K562 (cell line): ENCODE results near the gene ZKSCAN3. TPM values are rescaled to one million over a fixed set of nuclear protein-coding genes. Genes with fewer than 3 reads are reported as not detected.

ENCODE experiments used
- CTBP1 ChIP-seq: fragments of 450-650 bp; IDR thresholded peaks from 2 replicates; pipeline ENCODE4 v1.6.1; 2016; ENCODE audit warnings: borderline replicate concordance
- GABPA ChIP-seq: fragments of 200-800 bp; sonication (Bioruptor generic); conservative IDR thresholded peaks from 2 replicates; pipeline ENCODE4 v1.6.1; 2016; ENCODE audit warnings: low read depth, missing genetic modification characterization, missing compliant biosample characterization
- HCFC1 ChIP-seq: IDR thresholded peaks from 2 replicates; pipeline ENCODE4 v1.6.1; 2012; ENCODE audit warnings: low read depth, low read length, improper control_type of control experiment
- KHSRP ChIP-seq: fragments of 450-650 bp; IDR thresholded peaks from 2 replicates; pipeline ENCODE4 v1.6.1; 2017
- LARP7 ChIP-seq: fragments of 450-650 bp; IDR thresholded peaks from 2 replicates; pipeline ENCODE4 v1.6.1; 2016
- MCM2 ChIP-seq: fragments of 450-650 bp; IDR thresholded peaks from 2 replicates; pipeline ENCODE4 v1.6.1; 2017; ENCODE audit warnings: low read depth, mild to moderate bottlenecking
- MTA3 ChIP-seq: fragments of 450-650 bp; formaldehyde crosslinking; IDR thresholded peaks from 2 replicates; pipeline ENCODE4 v1.6.1; 2017; ENCODE audit warnings: mild to moderate bottlenecking, borderline replicate concordance
- MYBL2 ChIP-seq, 2 experiments: fragments of 450-650 bp in 1 of 2; sonication (generic) in 1 of 2; formaldehyde crosslinking in 1 of 2; IDR thresholded peaks; 2 replicates each; pipeline versions ENCODE4 v1.6.1 to v1.8.1; 2017 to 2022; ENCODE audit warnings: borderline replicate concordance in 1 of 2, inconsistent platforms in 1 of 2, low read depth in 1 of 2, mild to moderate bottlenecking in 1 of 2, missing genetic modification reagents in 1 of 2, moderate library complexity in 1 of 2
- NFIX ChIP-seq: fragments of 250-450 bp; sonication (Bioruptor Pico); IDR thresholded peaks from 2 replicates; pipeline ENCODE4 v1.4.0; 2020; ENCODE audit warnings: low read depth, mild to moderate bottlenecking, moderate library complexity
- SP1 ChIP-seq: sonication (generic); formaldehyde crosslinking; IDR thresholded peaks from 2 replicates; pipeline ENCODE4 v1.8.1; 2022; ENCODE audit warnings: mild to moderate bottlenecking, missing genetic modification reagents
- XRCC4 ChIP-seq: IDR thresholded peaks from one replicate; pipeline ENCODE4 v1.6.1; 2011; ENCODE audit not compliant: insufficient read depth, insufficient read length; ENCODE audit errors: extremely low read depth
- ZNF354B ChIP-seq: fragments of 250-450 bp; sonication (Bioruptor Pico); IDR thresholded peaks from 2 replicates; pipeline ENCODE4 v1.4.0; 2020
- ZNF41 ChIP-seq: fragments of 250-450 bp; sonication (Bioruptor Pico); conservative IDR thresholded peaks from 2 replicates; pipeline ENCODE4 v1.4.0; 2020; ENCODE audit warnings: mild to moderate bottlenecking
- ZNF507 ChIP-seq: conservative IDR thresholded peaks from 2 replicates; pipeline ENCODE4 v1.6.1; 2017; ENCODE audit warnings: missing genetic modification characterization, missing compliant biosample characterization
- ZNF77 ChIP-seq: fragments of 250-450 bp; sonication (Bioruptor Pico); IDR thresholded peaks from 2 replicates; pipeline ENCODE4 v1.5.0; 2020
- ZNF785 ChIP-seq: fragments of 250-450 bp; sonication (Bioruptor Pico); IDR thresholded peaks from 2 replicates; pipeline ENCODE4 v1.4.0; 2020; ENCODE audit warnings: mild to moderate bottlenecking
- polyA plus RNA-seq, 8 experiments: library from polyadenylated mRNA; depleted of rRNA in 4 of 8; stranded (reverse) in 5 of 8; unstranded in 3 of 8; fragments of >200 nt; fragmentation: Nextera tagmentation in 2 of 8; fragmentation: Illumina TruSeq in 1 of 8; extraction: Ambion mirVana in 2 of 8; extraction: Trizol in 1 of 8; gene quantifications; 2 replicates each; pipeline versions ENCODE4 v1.2.1 to v1.2.3, GENCODE V29; 2011 to 2014; ENCODE audit warnings: inconsistent platforms in 1 of 8, missing spikeins in 1 of 8
- total RNA-seq, 7 experiments: library from RNA; depleted of rRNA in 6 of 7; stranded (reverse); fragments of >200 nt in 6 of 7; fragmentation: Illumina TruSeq in 2 of 7; extraction: Trizol in 2 of 7; gene quantifications; 2 replicates each; pipeline versions ENCODE4 v1.2.1 to v1.2.3, GENCODE V29; 2011 to 2021; ENCODE audit warnings: low replicate concordance in 1 of 7
- TF ChIP-seq, protein P1 (sequence below): fragments of 450-650 bp; conservative IDR thresholded peaks from 2 replicates; pipeline ENCODE4 v1.6.1; 2016; ENCODE audit warnings: missing genetic modification characterization, low read depth, mild to moderate bottlenecking, missing compliant biosample characterization, moderate library complexity
- TF ChIP-seq, protein P2 (sequence below): fragments of 250-450 bp; sonication (Bioruptor Pico); IDR thresholded peaks from 2 replicates; pipeline ENCODE4 v1.5.0; 2021
- TF ChIP-seq, protein P3 (sequence below): fragments of 450-650 bp; formaldehyde crosslinking; IDR thresholded peaks from 2 replicates; pipeline ENCODE4 v1.4.0; 2022; ENCODE audit warnings: mild to moderate bottlenecking, moderate library complexity
- TF ChIP-seq, protein P4 (sequence below), 2 experiments: fragments of 150-350 bp in 1 of 2; IDR thresholded peaks; 2 replicates each; pipeline ENCODE4 v1.6.1; 2012 to 2016; ENCODE audit warnings: low read depth in 2 of 2, low read length in 2 of 2, mild to moderate bottlenecking in 1 of 2, moderate library complexity in 1 of 2

ZKSCAN3 gene
- total and polyA plus RNA-seq, 9 of the 15 experiments (the other 6 are each of a cell fraction or from before 2014, with no cell fraction given), result 3.0 to 12.4 (median 10.2) TPM

DNA sequence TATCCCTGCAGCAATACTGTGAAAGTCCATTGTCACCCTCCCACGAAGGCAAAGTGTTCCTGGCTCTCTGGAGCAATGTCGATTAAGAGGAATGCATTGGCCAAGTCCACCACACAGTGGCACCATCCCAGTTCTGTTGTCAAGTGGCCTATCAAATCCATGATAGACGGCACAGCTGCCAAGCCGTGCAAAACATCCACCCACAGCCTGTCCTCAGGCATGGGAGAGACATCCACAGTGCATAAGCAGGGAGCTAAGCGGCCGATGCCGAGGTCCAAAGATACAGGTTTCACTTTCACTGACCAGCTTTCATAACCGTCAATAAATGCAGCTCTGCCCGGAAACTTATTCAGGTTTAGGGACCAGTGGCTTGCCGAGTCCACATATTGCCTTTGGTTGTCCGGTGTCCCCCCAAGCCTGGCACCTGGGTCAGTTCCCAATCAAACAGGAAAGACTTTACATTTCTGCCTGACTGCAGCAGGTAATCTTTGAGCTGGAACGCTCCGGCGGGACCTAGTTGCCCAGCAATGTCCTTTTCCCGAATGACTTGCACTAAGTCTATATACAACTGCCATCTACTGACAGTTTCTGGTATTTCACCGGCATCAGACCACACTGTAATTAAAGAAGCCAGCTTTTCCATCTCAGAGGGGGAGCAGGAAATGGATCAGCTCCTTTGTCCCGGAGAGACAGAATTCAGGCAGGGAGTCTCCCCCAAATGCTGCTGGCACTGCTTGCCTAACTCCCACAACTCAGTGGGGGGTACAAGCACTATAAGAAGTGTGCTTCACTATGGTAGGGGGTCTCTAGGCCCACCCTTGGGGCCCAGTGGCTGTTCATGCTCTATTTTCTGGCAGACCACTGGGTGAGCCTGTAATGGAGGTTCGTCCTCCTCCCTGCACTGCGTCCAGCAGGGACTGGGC lies 6.3 kb downstream of the ZKSCAN3 start (continued):
- TF ChIP-seq, protein P1, sequence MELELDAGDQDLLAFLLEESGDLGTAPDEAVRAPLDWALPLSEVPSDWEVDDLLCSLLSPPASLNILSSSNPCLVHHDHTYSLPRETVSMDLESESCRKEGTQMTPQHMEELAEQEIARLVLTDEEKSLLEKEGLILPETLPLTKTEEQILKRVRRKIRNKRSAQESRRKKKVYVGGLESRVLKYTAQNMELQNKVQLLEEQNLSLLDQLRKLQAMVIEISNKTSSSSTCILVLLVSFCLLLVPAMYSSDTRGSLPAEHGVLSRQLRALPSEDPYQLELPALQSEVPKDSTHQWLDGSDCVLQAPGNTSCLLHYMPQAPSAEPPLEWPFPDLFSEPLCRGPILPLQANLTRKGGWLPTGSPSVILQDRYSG (tag), result no peak; the same call in 1 of the 2 replicates
- peak; percentile 81 for TF ChIP-seq CTBP1
- TF ChIP-seq MTA3, result 0 out of 2 replicates have a peak, but pooled peaks have one; percentile 47
- peak; percentile 61 for TF ChIP-seq SP1 (CRISPR knock-in tag)
- no peak for TF ChIP-seq GABPA (tag)
- no peak for TF ChIP-seq XRCC4
- TF ChIP-seq NFIX, result no peak
- TF ChIP-seq MYBL2 (IDR thresholded peaks at IDR 0.05; ENCODE audit: low read depth), result no peak
- TF ChIP-seq MYBL2 (CRISPR knock-in tag; IDR thresholded peaks at IDR 0.05; ENCODE audit: borderline replicate concordance), result no peak
- no peak for TF ChIP-seq ZNF785 (CRISPR knock-in tag)
- no peak for TF ChIP-seq ZNF507
- no peak for TF ChIP-seq LARP7
- no peak for TF ChIP-seq MCM2
- peak; percentile 70; the same call in 1 of the 2 replicates for TF ChIP-seq ZNF41
- TF ChIP-seq, protein P2, sequence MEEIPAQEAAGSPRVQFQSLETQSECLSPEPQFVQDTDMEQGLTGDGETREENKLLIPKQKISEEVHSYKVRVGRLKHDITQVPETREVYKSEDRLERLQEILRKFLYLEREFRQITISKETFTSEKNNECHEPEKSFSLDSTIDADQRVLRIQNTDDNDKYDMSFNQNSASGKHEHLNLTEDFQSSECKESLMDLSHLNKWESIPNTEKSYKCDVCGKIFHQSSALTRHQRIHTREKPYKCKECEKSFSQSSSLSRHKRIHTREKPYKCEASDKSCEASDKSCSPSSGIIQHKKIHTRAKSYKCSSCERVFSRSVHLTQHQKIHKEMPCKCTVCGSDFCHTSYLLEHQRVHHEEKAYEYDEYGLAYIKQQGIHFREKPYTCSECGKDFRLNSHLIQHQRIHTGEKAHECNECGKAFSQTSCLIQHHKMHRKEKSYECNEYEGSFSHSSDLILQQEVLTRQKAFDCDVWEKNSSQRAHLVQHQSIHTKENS (CRISPR knock-in tag), result no peak
- peak; percentile 34; the same call in 1 of the 2 replicates for TF ChIP-seq HCFC1
- no peak for TF ChIP-seq KHSRP
- TF ChIP-seq, protein P3, sequence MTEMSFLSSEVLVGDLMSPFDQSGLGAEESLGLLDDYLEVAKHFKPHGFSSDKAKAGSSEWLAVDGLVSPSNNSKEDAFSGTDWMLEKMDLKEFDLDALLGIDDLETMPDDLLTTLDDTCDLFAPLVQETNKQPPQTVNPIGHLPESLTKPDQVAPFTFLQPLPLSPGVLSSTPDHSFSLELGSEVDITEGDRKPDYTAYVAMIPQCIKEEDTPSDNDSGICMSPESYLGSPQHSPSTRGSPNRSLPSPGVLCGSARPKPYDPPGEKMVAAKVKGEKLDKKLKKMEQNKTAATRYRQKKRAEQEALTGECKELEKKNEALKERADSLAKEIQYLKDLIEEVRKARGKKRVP, result peak; percentile 50; the same call in 1 of the 2 replicates
- TF ChIP-seq, protein P4, sequence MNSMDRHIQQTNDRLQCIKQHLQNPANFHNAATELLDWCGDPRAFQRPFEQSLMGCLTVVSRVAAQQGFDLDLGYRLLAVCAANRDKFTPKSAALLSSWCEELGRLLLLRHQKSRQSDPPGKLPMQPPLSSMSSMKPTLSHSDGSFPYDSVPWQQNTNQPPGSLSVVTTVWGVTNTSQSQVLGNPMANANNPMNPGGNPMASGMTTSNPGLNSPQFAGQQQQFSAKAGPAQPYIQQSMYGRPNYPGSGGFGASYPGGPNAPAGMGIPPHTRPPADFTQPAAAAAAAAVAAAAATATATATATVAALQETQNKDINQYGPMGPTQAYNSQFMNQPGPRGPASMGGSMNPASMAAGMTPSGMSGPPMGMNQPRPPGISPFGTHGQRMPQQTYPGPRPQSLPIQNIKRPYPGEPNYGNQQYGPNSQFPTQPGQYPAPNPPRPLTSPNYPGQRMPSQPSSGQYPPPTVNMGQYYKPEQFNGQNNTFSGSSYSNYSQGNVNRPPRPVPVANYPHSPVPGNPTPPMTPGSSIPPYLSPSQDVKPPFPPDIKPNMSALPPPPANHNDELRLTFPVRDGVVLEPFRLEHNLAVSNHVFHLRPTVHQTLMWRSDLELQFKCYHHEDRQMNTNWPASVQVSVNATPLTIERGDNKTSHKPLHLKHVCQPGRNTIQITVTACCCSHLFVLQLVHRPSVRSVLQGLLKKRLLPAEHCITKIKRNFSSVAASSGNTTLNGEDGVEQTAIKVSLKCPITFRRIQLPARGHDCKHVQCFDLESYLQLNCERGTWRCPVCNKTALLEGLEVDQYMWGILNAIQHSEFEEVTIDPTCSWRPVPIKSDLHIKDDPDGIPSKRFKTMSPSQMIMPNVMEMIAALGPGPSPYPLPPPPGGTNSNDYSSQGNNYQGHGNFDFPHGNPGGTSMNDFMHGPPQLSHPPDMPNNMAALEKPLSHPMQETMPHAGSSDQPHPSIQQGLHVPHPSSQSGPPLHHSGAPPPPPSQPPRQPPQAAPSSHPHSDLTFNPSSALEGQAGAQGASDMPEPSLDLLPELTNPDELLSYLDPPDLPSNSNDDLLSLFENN (IDR thresholded peaks at IDR 0.05; ENCODE audit: low read depth in 2 of 2, low read length in 2 of 2), result no peak
- no peak for TF ChIP-seq ZNF354B
- no peak for TF ChIP-seq ZNF77
